LNCAP (cell line): ENCODE results near the gene STH.

ENCODE experiments used
- TF ChIP-seq, protein P1 (sequence below): fragments of 450-650 bp; IDR thresholded peaks from 2 replicates; pipeline ENCODE4 v1.5.1; 2017; ENCODE audit warnings: mild to moderate bottlenecking

The STH gene

GRCh38 chr17:45968732-45969131, 30.3 kb upstream of the STH start:
- TF ChIP-seq, protein P1, sequence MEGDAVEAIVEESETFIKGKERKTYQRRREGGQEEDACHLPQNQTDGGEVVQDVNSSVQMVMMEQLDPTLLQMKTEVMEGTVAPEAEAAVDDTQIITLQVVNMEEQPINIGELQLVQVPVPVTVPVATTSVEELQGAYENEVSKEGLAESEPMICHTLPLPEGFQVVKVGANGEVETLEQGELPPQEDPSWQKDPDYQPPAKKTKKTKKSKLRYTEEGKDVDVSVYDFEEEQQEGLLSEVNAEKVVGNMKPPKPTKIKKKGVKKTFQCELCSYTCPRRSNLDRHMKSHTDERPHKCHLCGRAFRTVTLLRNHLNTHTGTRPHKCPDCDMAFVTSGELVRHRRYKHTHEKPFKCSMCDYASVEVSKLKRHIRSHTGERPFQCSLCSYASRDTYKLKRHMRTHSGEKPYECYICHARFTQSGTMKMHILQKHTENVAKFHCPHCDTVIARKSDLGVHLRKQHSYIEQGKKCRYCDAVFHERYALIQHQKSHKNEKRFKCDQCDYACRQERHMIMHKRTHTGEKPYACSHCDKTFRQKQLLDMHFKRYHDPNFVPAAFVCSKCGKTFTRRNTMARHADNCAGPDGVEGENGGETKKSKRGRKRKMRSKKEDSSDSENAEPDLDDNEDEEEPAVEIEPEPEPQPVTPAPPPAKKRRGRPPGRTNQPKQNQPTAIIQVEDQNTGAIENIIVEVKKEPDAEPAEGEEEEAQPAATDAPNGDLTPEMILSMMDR: no peak

DNA sequence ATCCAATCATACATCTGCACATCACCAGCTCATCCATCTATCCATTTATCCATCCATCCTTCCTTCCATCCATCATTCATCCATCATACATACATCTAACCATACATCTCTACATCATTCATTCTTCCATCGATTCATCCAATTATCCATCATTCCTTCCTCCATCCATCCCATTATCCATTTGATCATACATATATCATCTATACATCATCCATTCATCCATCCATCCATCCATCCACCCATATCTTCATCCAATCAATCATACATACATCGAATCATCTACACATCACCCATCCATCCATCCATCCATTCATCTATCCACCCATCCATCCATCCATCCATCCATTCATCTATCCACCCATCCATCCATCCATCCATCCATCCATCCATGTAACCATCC, 29.3 kb upstream of the STH start:
- TF ChIP-seq, protein P1: no peak

GRCh38 chr17:45970659-45971058, 28.4 kb upstream of the STH start:
- TF ChIP-seq, protein P1: no peak

- TF ChIP-seq, protein P1: no peak
Observed at GRCh38 chr17:45971698-45972141, 27.3 kb upstream of the STH start.

GRCh38 chr17:45972531-45972930, 26.5 kb upstream of the STH start:
- TF ChIP-seq, protein P1: no peak

DNA sequence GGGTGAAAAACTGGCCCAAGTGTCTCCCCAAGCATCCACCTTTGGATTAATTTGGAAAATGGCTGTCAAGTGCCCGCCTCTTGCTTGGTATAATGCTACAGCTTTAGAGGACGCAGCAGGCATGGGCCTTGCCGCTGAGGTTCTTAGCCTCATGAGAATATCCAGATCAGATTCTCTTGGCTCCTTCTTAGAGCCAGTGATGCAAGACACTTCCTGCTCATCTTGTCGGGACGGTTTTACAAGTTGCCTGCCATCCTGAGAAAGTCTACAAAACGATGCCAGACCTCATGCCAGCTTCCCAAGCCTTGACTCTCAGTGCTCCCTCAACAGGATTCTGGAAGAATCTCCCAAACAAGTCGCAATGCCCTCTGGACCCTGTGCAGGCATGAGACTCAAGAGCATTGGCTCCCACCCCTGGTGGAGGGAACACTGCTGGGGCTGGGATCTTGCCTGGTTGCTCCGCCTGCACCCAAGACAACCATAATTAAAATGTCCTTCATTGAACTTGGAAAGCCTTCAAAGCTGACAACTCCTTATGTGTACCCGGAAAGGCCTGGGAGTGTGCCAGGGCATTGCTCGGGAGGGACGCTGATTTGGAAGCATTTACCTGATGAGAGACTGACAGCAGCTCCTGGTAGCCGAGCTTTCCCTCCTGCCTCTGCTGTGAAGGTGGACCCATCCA, 25.8 kb upstream of the STH start:
- TF ChIP-seq, protein P1: no peak

DNA sequence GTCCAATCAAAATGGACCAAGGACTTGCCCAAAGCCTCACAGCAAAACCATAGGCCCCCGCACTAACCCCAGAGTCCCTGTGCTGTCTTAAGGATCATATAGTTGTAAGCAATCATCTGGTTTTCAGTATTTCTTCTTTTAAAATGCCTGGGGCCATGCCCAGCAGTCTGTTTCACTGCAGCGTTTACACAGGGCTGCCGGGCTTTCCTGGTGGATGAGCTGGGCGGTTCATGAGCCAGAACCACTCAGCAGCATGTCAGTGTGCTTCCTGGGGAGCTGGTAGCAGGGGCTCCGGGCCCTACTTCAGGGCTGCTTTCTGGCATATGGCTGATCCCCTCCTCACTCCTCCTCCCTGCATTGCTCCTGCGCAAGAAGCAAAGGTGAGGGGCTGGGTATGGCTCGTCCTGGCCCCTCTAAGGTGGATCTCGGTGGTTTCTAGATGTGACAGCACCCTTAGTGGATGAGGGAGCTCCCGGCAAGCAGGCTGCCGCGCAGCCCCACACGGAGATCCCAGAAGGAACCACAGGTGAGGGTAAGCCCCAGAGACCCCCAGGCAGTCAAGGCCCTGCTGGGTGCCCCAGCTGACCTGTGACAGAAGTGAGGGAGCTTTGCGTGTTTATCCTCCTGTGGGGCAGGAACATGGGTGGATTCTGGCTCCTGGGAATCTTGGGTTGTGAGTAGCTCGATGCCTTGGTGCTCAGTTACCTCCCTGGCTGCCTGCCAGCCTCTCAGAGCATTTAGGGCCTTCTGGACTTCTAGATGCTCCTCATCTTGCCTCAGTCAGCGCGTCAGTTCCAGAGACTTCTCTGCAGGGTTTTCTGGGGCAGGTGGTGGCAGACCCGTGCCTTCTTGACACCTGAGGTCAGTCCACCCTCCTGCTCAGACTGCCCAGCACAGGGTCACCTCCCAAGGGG, 24.8 kb upstream of the STH start:
- TF ChIP-seq, protein P1: no peak
